Measurements from ENCODE around the gene CFAP119.

- TF ChIP-seq GTF2F1 (IDR thresholded peaks at IDR 0.05; ENCODE audit: low read depth, low read length): no peak
- TF ChIP-seq, protein P1, sequence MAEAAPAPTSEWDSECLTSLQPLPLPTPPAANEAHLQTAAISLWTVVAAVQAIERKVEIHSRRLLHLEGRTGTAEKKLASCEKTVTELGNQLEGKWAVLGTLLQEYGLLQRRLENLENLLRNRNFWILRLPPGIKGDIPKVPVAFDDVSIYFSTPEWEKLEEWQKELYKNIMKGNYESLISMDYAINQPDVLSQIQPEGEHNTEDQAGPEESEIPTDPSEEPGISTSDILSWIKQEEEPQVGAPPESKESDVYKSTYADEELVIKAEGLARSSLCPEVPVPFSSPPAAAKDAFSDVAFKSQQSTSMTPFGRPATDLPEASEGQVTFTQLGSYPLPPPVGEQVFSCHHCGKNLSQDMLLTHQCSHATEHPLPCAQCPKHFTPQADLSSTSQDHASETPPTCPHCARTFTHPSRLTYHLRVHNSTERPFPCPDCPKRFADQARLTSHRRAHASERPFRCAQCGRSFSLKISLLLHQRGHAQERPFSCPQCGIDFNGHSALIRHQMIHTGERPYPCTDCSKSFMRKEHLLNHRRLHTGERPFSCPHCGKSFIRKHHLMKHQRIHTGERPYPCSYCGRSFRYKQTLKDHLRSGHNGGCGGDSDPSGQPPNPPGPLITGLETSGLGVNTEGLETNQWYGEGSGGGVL (CRISPR knock-in tag; IDR thresholded peaks at IDR 0.05): no peak
- no peak for TF ChIP-seq ZKSCAN8 (CRISPR knock-in tag; IDR thresholded peaks at IDR 0.05)
- TF ChIP-seq STAT5B (CRISPR knock-in tag; IDR thresholded peaks at IDR 0.05): no peak
- TF ChIP-seq BHLHE40 (IDR thresholded peaks at IDR 0.05; ENCODE audit: low read length): no peak
- TF ChIP-seq, protein P2, sequence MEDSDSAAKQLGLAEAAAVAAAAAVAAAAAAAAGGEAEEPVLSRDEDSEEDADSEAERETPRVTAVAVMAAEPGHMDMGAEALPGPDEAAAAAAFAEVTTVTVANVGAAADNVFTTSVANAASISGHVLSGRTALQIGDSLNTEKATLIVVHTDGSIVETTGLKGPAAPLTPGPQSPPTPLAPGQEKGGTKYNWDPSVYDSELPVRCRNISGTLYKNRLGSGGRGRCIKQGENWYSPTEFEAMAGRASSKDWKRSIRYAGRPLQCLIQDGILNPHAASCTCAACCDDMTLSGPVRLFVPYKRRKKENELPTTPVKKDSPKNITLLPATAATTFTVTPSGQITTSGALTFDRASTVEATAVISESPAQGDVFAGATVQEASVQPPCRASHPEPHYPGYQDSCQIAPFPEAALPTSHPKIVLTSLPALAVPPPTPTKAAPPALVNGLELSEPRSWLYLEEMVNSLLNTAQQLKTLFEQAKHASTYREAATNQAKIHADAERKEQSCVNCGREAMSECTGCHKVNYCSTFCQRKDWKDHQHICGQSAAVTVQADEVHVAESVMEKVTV (CRISPR knock-in tag; IDR thresholded peaks at IDR 0.05): no peak
- no peak for TF ChIP-seq ZNF274 (IDR thresholded peaks at IDR 0.05; ENCODE audit: borderline replicate concordance, low read depth, low read length)
- no peak for TF ChIP-seq RAD51 (IDR thresholded peaks at IDR 0.05; ENCODE audit: borderline replicate concordance, low read depth)
These were observed 25.9 kb upstream of the CFAP119 start for GRCh38 chr16:30787613-30788378.

Data from K562 (cell line).